HepG2 (cell line): Measurements from ENCODE around the gene MGAT5. TPM values are rescaled to one million over a fixed set of nuclear protein-coding genes. Genes with fewer than 3 reads are reported as not detected.
A peak's percentile ranks its signal among the peaks of the same experiment; 100 is the strongest.

Source experiments
- CAMTA2 ChIP-seq: sonication (generic); formaldehyde crosslinking; IDR thresholded peaks from 2 replicates; pipeline ENCODE4 v1.4.0; 2020; ENCODE audit warnings: mild to moderate bottlenecking, missing genetic modification reagents, borderline replicate concordance
- CBX2 ChIP-seq, 2 experiments: fragments of 200-600 bp in 1 of 2; sonication (generic); formaldehyde crosslinking in 1 of 2; IDR thresholded peaks; 2 replicates each; pipeline versions ENCODE4 v1.7.0 to v1.8.1; 2018 to 2022; ENCODE audit warnings: low read depth in 2 of 2, low read length in 1 of 2, mild to moderate bottlenecking in 1 of 2, missing genetic modification reagents in 1 of 2
- DMTF1 ChIP-seq: sonication (generic); formaldehyde crosslinking; IDR thresholded peaks from 2 replicates; pipeline ENCODE4 v1.4.0; 2020; ENCODE audit warnings: mild to moderate bottlenecking, missing genetic modification reagents
- ESRRA ChIP-seq: sonication (generic); formaldehyde crosslinking; IDR thresholded peaks from 2 replicates; pipeline ENCODE4 v1.5.1; 2020; ENCODE audit warnings: mild to moderate bottlenecking, low read depth, missing genetic modification reagents
- FOXK1 ChIP-seq: sonication (generic); formaldehyde crosslinking; IDR thresholded peaks from 2 replicates; pipeline ENCODE4 v1.4.0; 2020; ENCODE audit warnings: low read depth, missing genetic modification reagents, borderline replicate concordance
- FOXO4 ChIP-seq: sonication (generic); formaldehyde crosslinking; conservative IDR thresholded peaks from 2 replicates; pipeline ENCODE4 v1.8.1; 2023; ENCODE audit warnings: missing genetic modification reagents
- KDM5A ChIP-seq: fragments of 200-600 bp; sonication (generic); IDR thresholded peaks from 2 replicates; pipeline ENCODE4 v1.7.0; 2018; ENCODE audit warnings: antibody characterized with exemption, mild to moderate bottlenecking, low read length, borderline replicate concordance
- MEIS1 ChIP-seq: sonication (generic); formaldehyde crosslinking; IDR thresholded peaks from 2 replicates; pipeline ENCODE4 v1.9.0; 2021; ENCODE audit warnings: mild to moderate bottlenecking, missing genetic modification reagents, moderate library complexity, borderline replicate concordance
- NCOA5 ChIP-seq: sonication (generic); formaldehyde crosslinking; IDR thresholded peaks from 2 replicates; pipeline ENCODE4 v1.4.0; 2020; ENCODE audit warnings: missing genetic modification reagents
- NFIB ChIP-seq: sonication (generic); formaldehyde crosslinking; IDR thresholded peaks from 2 replicates; pipeline ENCODE4 v1.9.0; 2021; ENCODE audit warnings: missing genetic modification reagents, mild to moderate bottlenecking, borderline replicate concordance
- NFIC ChIP-seq: IDR thresholded peaks from 2 replicates; pipeline ENCODE4 v1.6.1; 2012; ENCODE audit warnings: mild to moderate bottlenecking, low read length, inconsistent platforms
- PAWR ChIP-seq: sonication (generic); formaldehyde crosslinking; IDR thresholded peaks from 2 replicates; pipeline ENCODE4 v1.4.0; 2020; ENCODE audit warnings: missing genetic modification reagents, mild to moderate bottlenecking, borderline replicate concordance
- PCBP2 ChIP-seq: fragments of 200-400 bp; formaldehyde crosslinking; optimal IDR thresholded peaks from 2 replicates; pipeline ENCODE3; 2018; ENCODE audit warnings: low read length, low read depth; ENCODE audit not compliant: poor library complexity, severe bottlenecking
- RFXANK ChIP-seq: IDR thresholded peaks from 2 replicates; pipeline ENCODE4 v1.6.1; 2016
- RXRA ChIP-seq: sonication (generic); formaldehyde crosslinking; IDR thresholded peaks from 2 replicates; pipeline ENCODE4 v1.5.1; 2020; ENCODE audit warnings: missing genetic modification reagents
- SIN3B ChIP-seq: fragments of 150-350 bp; IDR thresholded peaks from 2 replicates; pipeline ENCODE4 v1.6.1; 2014; ENCODE audit warnings: low read length
- TCF7L2 ChIP-seq: IDR thresholded peaks from 2 replicates; pipeline ENCODE4 v1.6.1; 2011; ENCODE audit warnings: mild to moderate bottlenecking, low read depth, low read length, moderate library complexity
- ZBTB8A ChIP-seq: sonication (generic); formaldehyde crosslinking; IDR thresholded peaks from 2 replicates; pipeline ENCODE4 v1.4.0; 2020; ENCODE audit warnings: mild to moderate bottlenecking, low read depth, missing genetic modification reagents, borderline replicate concordance
- ZFP36 ChIP-seq: fragments of 150-350 bp; IDR thresholded peaks from 2 replicates; pipeline ENCODE4 v1.6.1; 2018; ENCODE audit warnings: borderline replicate concordance, low read length, low read depth; ENCODE audit not compliant: partially characterized antibody
- ZFX ChIP-seq: sonication (generic); formaldehyde crosslinking; IDR thresholded peaks from 2 replicates; pipeline ENCODE4 v1.4.0; 2020; ENCODE audit warnings: mild to moderate bottlenecking, low read depth, missing genetic modification reagents, moderate library complexity
- ZKSCAN5 ChIP-seq: sonication (generic); formaldehyde crosslinking; IDR thresholded peaks from 2 replicates; pipeline ENCODE4 v1.5.1; 2020; ENCODE audit warnings: mild to moderate bottlenecking, missing genetic modification reagents
- ZMYM2 ChIP-seq: sonication (generic); formaldehyde crosslinking; IDR thresholded peaks from 2 replicates; pipeline ENCODE4 v1.8.0; 2022; ENCODE audit warnings: mild to moderate bottlenecking, missing genetic modification reagents
- ZNF207 ChIP-seq: fragments of 450-650 bp; IDR thresholded peaks from 2 replicates; pipeline ENCODE4 v1.6.1; 2016; ENCODE audit warnings: antibody characterized with exemption, borderline replicate concordance
- ZNF232 ChIP-seq: sonication (generic); formaldehyde crosslinking; IDR thresholded peaks from 2 replicates; pipeline ENCODE4 v1.4.0; 2020; ENCODE audit warnings: missing genetic modification reagents, borderline replicate concordance
- ZNF260 ChIP-seq: sonication (generic); formaldehyde crosslinking; IDR thresholded peaks from 2 replicates; pipeline ENCODE4 v1.4.0; 2020; ENCODE audit warnings: missing genetic modification reagents, low read depth, mild to moderate bottlenecking, borderline replicate concordance
- ZNF331 ChIP-seq: sonication (generic); formaldehyde crosslinking; IDR thresholded peaks from 2 replicates; pipeline ENCODE4 v1.4.0; 2020; ENCODE audit warnings: missing genetic modification reagents
- ZNF577 ChIP-seq: sonication (generic); formaldehyde crosslinking; IDR thresholded peaks from 2 replicates; pipeline ENCODE4 v1.4.0; 2020; ENCODE audit warnings: mild to moderate bottlenecking, low read depth, missing genetic modification reagents, borderline replicate concordance
- ZNF616 ChIP-seq: sonication (generic); formaldehyde crosslinking; IDR thresholded peaks from 2 replicates; pipeline ENCODE4 v1.5.0; 2020; ENCODE audit warnings: low read depth, mild to moderate bottlenecking, missing genetic modification reagents
- polyA plus RNA-seq, 8 experiments: library from polyadenylated mRNA; depleted of rRNA in 3 of 8; stranded (reverse) in 7 of 8; unstranded in 1 of 8; fragments of >200 nt; fragmentation: Illumina TruSeq in 4 of 8; extraction: Trizol in 4 of 8; gene quantifications; 2 replicates each; pipeline versions ENCODE4 v1.2.1 to v1.2.3, GENCODE V29; 2011 to 2016; ENCODE audit warnings: low read depth in 4 of 8, missing spikeins in 1 of 8, mixed read lengths in 1 of 8; ENCODE audit not compliant: insufficient read depth in 1 of 8
- total RNA-seq, 5 experiments: library from RNA; depleted of rRNA; stranded (reverse); fragments of >200 nt; fragmentation: Illumina TruSeq; extraction: Trizol; gene quantifications; 2 replicates each; pipeline ENCODE4 v1.2.3, GENCODE V29; 2016; ENCODE audit warnings: low read depth in 1 of 5

The MGAT5 gene
- total and polyA plus RNA-seq, 2 of the 13 experiments (the other 11 are each of a cell fraction or from before 2014, with no cell fraction given): 33.1 to 60.2 TPM

- TF ChIP-seq ZNF616 (CRISPR knock-in tag) (no peak), NCOA5 (CRISPR knock-in tag) (no peak), PCBP2 (no peak), ZNF232 (no peak), CAMTA2 (no peak), MEIS1 (CRISPR knock-in tag) (no peak), FOXO4 (CRISPR knock-in tag) (no peak), PAWR (CRISPR knock-in tag) (no peak), ZFX (CRISPR knock-in tag) (no peak), ZNF577 (CRISPR knock-in tag) (no peak), RXRA (CRISPR knock-in tag) (peak; percentile 94), FOXK1 (CRISPR knock-in tag) (no peak), ZNF207 (no peak), RFXANK (CRISPR knock-in tag) (no peak), NFIB (CRISPR knock-in tag) (no peak), ZNF331 (CRISPR knock-in tag) (no peak), ZKSCAN5 (CRISPR knock-in tag) (no peak), NFIC (no peak), ZBTB8A (no peak), ZFP36 (no peak), ESRRA (CRISPR knock-in tag) (peak; percentile 92), KDM5A (no peak), CBX2 (IDR thresholded peaks at IDR 0.05; ENCODE audit: low read depth, low read length) (no peak), CBX2 (CRISPR knock-in tag; IDR thresholded peaks at IDR 0.05; ENCODE audit: low read depth) (no peak), SIN3B (no peak), TCF7L2 (no peak), DMTF1 (CRISPR knock-in tag) (no peak), ZNF260 (CRISPR knock-in tag) (no peak), ZMYM2 (CRISPR knock-in tag) (peak; percentile 83)
Observed at GRCh38 chr2:134457765-134458472, 204.0 kb downstream of the MGAT5 start (continued).
